ENCODE data around the gene GAREM1. TPM values are rescaled to one million over a fixed set of nuclear protein-coding genes. Genes with fewer than 3 reads are reported as not detected.

Gene GAREM1
- total RNA-seq, 1 experiment from 2014 or later = 7.0 TPM

GRCh38 chr18:32301361-32301760, 169.3 kb downstream of the GAREM1 start:
- H3K4me1 Mint-ChIP-seq = no peaks in the 10 kb centered on the region
- no peaks in the 10 kb centered on the region for H3K36me3 Mint-ChIP-seq
- TF ChIP-seq MAX (CRISPR knock-in tag; IDR thresholded peaks at IDR 0.05) = no peak
- no peak overlapping the region for H3K27ac Mint-ChIP-seq
- POLR2A ChIA-PET = no interaction called here
- H3K9me3 Mint-ChIP-seq = no peaks in the 10 kb centered on the region
- no peak overlapping the region for H3K4me3 Mint-ChIP-seq
- ATAC-seq (no peak), DNase-seq (ENCODE audit: low spot score) (no peak)
- H3K27me3 Mint-ChIP-seq (ENCODE audit: low read depth) = no peaks in the 10 kb centered on the region
- CTCF ChIA-PET = no interaction called here

- no peaks in the 10 kb centered on the region for H3K4me1 Mint-ChIP-seq
- H3K36me3 Mint-ChIP-seq = no peaks in the 10 kb centered on the region
- DNase-seq (ENCODE audit: low spot score) = no peak
- H3K27me3 Mint-ChIP-seq (ENCODE audit: low read depth) = no peaks in the 10 kb centered on the region
- no peaks in the 10 kb centered on the region for H3K9me3 Mint-ChIP-seq
- TF ChIP-seq USF2 (CRISPR knock-in tag; IDR thresholded peaks at IDR 0.05) = no peak
- no peak for TF ChIP-seq ZNF281 (CRISPR knock-in tag; IDR thresholded peaks at IDR 0.05)
- TF ChIP-seq ATF2 (CRISPR knock-in tag; IDR thresholded peaks at IDR 0.05; ENCODE audit: borderline replicate concordance, low read depth) = no peak
- no peak for TF ChIP-seq KAT7 (CRISPR knock-in tag; IDR thresholded peaks at IDR 0.05; ENCODE audit: borderline replicate concordance)
- no peak for TF ChIP-seq TCF7 (CRISPR knock-in tag; IDR thresholded peaks at IDR 0.05; ENCODE audit: low read depth)
- TF ChIP-seq ZNF138 (CRISPR knock-in tag; conservative IDR thresholded peaks at IDR 0.05) = no peak
- no peak for ATAC-seq
- no peak overlapping the region for H3K27ac Mint-ChIP-seq
- H3K4me3 Mint-ChIP-seq = no peak overlapping the region
- CTCF ChIA-PET = no interaction called here
- POLR2A ChIA-PET = no interaction called here
Observed at GRCh38 chr18:32300914-32301313, 169.8 kb downstream of the GAREM1 start.

GRCh38 chr18:32299484-32299883, 171.2 kb downstream of the GAREM1 start:
- TF ChIP-seq USF1 (CRISPR knock-in tag; IDR thresholded peaks at IDR 0.05) (no peak), NFE2L1 (CRISPR knock-in tag; IDR thresholded peaks at IDR 0.05) (no peak), IRF1 (CRISPR knock-in tag; IDR thresholded peaks at IDR 0.05) (no peak), TEAD1 (CRISPR knock-in tag; IDR thresholded peaks at IDR 0.05) (no peak), PRRX2 (CRISPR knock-in tag; IDR thresholded peaks at IDR 0.05) (no peak), NR1H2 (CRISPR knock-in tag; IDR thresholded peaks at IDR 0.05) (no peak), ZNF263 (CRISPR knock-in tag; IDR thresholded peaks at IDR 0.05; ENCODE audit: low read depth) (no peak), PREB (CRISPR knock-in tag; IDR thresholded peaks at IDR 0.05; ENCODE audit: borderline replicate concordance) (no peak), MXD4 (CRISPR knock-in tag; IDR thresholded peaks at IDR 0.05; ENCODE audit: borderline replicate concordance) (no peak), TP53 (CRISPR knock-in tag; IDR thresholded peaks at IDR 0.05) (no peak), ZNF416 (CRISPR knock-in tag; IDR thresholded peaks at IDR 0.05) (no peak), KAT7 (CRISPR knock-in tag; IDR thresholded peaks at IDR 0.05; ENCODE audit: borderline replicate concordance) (no peak), TCF7 (CRISPR knock-in tag; IDR thresholded peaks at IDR 0.05; ENCODE audit: low read depth) (no peak)
- Mint-ChIP-seq H3K27me3 (ENCODE audit: low read depth) (no peaks in the 10 kb centered on the region), H3K4me1 (no peaks in the 10 kb centered on the region), H3K27ac (no peak overlapping the region), H3K4me3 (no peak overlapping the region), H3K36me3 (no peaks in the 10 kb centered on the region), H3K9me3 (no peaks in the 10 kb centered on the region)
- ChIA-PET POLR2A (interaction anchor here (0.7 kb wide), 1 partner anchor 393 kb away, joined by 4 read pairs; no protein-coding TSS in a partner anchor), CTCF (interaction anchor here (0.7 to 1.2 kb wide), 3 partner anchors 10 to 246 kb away, joined by 3 to 5 read pairs (median 5); no protein-coding TSS in a partner anchor)
- DNase-seq (ENCODE audit: low spot score) = no peak
- ATAC-seq = no peak
